GM19328 (cell line): Measurements from ENCODE around the gene LRRC75A.

Experiments used
- ATAC-seq: cut with Tn5 transposase; IDR thresholded peaks from one replicate; pipeline ENCODE4 v1.9.1; 2021; ENCODE audit warnings: mild to moderate bottlenecking, moderate library complexity; ENCODE audit not compliant: unreplicated experiment

LRRC75A gene

DNA sequence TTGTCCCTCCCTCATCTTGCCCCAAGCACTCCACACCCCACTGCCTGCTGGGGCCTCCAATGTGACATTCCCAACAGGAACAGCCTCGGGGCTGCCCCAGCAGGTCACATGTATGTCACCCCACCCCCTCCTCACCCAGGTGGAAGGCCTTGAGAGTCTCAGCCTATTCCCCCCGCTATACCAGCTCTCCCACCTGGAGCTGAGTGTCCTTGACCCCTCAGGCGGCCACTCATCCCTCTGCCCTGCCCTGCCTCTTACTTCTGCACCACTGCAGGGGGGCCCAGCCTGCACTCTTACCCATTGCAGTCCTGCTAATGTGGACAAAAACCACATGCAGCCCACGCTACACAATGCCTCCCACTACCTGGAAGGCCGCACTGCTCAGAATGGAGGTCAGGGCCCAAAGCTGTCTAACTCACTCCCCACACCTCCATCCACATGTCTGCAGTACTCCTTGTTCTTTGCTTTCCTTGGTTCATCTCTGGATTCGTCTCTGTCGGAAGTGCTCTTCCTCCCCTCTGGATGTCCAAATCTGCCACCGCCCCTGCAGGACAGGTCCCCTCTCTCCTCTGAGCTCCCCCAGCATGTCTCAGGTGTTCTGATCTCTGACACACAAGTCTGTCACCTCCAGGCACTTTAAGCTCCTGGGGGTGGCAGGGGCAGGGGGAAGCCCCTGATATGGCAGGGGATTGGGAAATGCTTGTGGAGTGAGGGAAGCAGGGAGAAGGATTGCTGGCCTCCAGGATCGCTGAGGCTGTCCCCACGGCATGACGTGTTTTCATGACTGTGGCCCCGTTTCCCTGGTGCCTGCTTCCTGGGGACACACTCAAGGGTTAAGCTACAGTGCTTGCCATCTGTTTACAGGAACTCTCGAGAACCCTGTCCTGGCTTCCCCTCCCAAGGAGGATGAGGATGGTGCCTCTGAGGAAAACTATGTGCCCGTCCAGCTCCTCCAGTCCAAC lies 55.8 kb downstream of the LRRC75A start:
- ATAC-seq, result no peak

DNA sequence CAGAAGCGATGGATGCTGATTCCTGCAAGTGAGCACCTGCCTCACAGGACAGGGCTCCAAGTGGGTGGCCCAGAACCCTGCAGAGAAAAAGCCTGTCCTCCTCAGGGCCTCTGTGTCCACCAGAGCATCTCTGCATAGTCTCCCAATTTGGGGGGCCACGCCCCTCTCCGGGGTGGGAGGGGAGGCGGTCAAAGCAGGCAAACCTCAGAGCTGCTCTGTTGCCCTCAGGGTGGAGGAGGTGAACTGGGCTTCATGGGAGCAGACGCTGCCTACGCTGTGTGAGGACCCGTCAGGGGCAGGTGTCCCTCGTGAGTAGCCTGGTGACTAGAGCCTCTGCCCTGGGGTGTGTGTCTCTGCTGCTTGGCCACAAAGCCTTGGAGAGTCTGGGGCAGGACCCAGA lies 57.3 kb downstream of the LRRC75A start:
- no peak for ATAC-seq

DNA sequence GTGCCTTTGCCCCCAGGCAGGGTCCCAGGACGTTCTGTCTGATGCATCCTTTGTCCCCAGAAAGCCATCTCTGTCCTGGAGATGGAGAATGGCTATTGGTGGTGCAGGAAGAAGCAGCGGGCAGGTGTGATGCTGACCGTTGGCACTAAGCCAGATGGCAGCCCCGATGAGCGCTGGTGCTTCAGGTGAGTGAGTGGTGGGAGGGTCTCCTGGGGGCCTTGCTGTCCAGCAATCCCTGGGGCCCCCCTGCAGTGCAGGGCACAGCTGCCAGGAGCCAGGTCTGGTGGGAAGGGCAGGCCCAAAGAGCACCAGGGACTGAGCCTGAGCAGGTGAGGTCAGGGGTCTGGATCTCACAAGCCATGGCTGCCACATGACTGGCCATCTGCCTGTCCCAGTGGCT lies 58.5 kb downstream of the LRRC75A start:
- ATAC-seq, result no peak

DNA sequence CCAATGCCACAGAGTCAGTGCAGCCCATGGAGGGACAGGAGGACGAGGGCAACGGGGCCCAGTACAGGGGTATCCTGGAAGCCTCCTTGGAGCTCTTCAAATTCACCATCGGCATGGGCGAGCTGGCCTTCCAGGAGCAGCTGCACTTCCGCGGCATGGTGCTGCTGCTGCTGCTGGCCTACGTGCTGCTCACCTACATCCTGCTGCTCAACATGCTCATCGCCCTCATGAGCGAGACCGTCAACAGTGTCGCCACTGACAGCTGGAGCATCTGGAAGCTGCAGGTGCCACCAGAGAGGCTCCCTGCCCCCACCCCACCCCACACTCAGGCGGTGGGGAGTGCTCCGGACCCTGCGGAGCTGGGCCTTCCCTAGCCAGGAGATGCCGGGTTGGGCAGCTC lies 60.0 kb downstream of the LRRC75A start:
- no peak for ATAC-seq

DNA sequence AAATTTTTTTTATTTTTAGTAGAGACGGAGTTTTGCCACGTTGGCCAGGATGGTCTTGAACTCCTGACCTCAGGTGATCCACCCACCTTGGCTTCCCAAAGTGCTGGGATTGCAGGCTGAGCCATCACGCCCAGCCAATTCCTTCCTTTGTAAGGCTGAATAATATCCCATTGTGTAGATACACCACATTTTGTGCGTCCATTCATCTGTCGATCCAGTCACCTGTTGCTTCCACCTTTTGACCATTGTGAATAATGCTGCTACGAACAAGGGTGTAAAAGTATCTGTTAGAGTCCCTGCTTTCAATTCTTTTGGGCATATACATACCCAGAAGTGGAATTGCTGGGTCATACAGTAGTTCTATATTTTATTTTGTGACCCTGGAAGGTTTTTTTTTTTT lies 61.3 kb downstream of the LRRC75A start:
- ATAC-seq, result no peak

DNA sequence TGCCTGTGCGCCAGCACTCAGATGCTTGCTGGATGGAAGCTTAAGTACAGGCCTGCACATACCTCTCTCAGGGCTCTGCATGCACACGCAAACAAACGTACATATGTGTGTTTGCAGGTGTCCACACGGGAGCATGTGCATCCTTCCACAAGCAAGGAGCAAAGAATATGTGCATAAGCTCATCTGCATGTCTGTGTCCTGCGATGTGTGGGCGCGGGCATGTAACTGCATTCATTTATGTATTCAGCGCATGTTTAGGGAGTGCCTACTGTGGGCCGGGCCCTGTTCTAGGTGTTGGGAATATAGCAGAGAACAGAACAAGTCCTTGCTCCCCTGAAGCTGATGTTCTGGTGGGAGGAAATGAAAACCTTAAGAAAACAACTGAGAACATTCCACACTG lies 62.9 kb downstream of the LRRC75A start:
- no peak for ATAC-seq

DNA sequence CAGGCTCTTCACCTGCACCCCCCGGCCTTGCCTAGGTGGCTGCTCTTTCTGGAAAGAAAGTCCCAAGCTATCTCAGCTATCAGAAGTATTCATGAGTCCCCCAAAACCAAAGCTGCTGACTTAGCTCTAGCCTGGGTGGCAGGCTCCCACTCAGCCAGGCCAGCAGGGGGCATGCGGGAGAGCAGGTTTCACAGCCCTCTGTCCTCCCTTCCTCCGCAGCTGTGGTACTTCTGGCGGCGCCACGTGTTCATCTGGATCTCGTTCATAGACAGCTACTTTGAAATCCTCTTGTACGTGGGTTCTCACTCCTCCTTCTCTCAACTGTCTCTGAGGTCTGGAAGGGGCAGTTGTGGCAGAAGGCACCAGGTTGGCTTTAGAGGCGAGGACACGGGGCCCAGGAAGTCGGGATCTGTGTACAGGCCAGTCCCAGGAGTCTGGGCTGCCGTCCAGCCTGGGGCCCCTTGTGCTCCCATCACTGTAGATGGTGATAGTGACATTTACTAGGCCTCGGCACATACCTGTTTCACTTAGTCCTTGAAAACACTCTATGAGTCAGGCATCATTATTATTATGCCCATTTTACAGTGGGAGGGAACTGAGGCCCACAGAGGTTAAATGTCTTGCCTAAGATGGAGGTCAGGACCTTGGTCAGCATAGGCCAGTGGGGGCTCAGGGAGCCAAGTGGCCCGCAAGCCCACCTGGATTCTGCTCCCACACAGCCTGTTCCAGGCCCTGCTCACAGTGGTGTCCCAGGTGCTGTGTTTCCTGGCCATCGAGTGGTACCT lies 63.7 kb downstream of the LRRC75A start:
- no peak for ATAC-seq

DNA sequence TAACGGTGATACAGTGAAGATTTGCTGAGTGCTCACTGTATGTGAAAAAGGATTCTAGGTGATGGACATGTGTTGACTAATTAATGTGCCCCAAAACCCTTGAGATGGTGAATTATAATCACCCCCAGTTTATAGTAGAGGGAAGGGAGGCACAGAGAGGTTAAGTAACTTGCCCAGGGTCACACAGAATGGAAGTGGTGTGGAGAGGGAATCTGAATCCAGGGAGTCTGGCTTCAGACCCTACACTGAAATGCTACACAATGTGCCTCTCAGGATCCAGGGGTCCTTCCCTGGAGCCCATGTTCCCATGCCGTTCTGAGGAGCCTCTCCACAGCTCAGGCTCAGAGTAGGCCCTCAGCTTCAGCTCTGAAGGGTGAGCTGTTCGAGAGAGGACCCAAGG lies 65.0 kb downstream of the LRRC75A start:
- no peak for ATAC-seq

DNA sequence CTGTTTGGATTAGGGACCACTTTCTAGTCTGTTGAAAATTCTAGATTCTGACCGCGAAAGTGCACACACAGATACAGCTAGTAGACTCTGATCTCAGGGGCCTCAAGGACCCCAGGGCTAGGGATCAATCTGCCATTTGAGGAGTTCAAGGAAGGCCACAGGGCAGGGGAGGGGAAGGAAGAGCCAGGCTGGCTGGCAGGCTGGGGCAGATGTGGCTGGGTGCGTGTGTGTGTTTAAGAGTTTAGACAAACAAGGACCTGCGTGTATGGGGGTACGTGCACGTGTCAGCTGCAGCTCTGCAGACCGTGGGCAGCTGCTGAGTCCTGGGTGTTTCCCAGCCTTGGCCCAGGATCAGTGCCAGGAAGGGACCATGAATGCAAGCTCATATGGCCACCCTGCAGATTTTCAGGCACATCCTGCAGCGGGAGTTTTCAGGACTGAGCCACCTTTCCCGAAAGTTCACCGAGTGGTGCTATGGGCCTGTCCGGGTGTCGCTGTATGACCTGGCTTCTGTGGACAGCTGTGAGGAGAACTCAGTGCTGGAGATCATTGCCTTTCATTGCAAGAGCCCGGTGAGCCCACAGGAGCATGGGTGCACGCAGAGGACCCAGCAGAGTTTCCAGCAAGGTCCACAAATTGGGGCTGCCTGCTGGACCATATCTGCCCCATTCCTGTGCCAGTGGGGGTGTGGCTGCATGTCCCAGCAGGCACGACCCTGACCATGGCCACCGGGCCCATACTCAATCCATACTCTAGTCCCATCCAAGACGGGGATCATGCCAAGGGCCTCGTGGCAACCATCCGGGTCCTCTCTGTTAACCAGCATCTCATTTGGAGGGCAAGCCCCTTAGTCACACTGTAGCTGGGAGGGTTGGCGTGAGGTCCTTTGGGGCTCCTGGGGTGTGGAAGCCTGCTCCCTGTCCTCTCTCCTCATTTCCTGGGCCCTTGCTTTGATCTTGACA lies 66.0 kb downstream of the LRRC75A start:
- no peak for ATAC-seq

DNA sequence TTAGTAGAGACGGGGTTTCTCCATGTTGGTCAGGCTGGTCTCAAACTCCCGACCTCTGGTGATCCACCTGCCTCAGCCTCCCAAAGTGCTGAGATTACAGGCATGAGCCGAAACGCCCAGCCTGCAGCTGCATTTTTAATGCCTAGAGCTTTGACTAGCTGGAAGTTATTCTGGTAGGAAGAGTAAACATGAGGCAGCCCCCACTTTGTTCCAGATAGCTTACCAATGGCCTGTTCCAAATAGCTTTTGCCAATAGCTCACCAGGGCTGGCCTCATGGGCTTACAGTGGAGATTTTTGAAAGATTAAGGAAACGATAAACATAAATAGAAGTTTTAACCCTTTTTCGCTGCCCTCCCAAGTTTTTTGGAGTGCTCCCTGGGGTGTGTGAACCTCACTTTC lies 66.8 kb downstream of the LRRC75A start:
- no peak for ATAC-seq

DNA sequence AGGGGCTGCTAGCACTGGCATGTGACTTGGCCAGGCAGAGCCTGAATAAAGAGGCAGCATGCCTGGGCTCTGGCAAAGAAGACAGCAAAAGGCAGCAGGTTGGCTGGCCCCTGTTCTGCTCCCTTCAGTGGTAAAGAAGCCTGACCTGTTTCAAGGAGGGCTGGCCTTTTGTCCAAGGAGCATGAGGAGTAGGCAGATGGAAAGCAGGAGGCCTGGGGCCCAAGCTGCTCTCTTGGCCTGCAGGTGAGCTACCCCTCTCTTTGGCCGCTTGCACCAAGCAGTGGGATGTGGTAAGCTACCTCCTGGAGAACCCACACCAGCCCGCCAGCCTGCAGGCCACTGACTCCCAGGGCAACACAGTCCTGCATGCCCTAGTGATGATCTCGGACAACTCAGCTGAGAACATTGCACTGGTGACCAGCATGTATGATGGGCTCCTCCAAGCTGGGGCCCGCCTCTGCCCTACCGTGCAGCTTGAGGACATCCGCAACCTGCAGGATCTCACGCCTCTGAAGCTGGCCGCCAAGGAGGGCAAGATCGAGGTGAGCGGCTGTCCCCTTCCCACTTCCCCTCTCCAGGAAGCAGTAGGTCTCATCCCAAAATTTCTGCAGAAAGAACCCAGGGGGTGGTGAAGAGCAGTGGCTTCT lies 68.6 kb downstream of the LRRC75A start:
- ATAC-seq, result no peak

DNA sequence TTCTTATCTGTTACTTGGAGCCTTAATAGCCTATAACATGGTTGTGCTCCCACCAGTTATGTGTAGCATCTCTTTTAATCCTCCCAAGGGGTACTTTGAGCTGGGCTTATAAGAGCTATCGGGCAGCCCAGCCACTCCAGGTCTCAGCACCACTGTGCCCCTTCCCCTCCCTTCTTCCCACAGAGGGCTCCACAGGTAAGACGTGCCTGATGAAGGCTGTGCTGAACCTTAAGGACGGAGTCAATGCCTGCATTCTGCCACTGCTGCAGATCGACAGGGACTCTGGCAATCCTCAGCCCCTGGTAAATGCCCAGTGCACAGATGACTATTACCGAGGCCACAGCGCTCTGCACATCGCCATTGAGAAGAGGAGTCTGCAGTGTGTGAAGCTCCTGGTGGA lies 69.6 kb downstream of the LRRC75A start:
- ATAC-seq, result no peak

DNA sequence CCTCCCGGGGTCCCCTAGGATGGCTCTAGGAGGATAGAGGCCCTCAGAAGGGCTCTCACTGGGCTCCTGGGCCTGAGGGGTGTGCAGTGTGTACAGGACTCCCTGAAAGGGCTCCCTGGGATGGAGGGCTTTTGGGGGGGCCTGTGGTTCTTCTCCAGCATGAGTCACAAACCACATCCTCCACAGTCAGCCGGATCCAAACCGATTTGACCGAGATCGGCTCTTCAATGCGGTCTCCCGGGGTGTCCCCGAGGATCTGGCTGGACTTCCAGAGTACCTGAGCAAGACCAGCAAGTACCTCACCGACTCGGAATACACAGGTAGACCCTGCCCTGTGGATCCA lies 72.1 kb downstream of the LRRC75A start:
- no peak for ATAC-seq

DNA sequence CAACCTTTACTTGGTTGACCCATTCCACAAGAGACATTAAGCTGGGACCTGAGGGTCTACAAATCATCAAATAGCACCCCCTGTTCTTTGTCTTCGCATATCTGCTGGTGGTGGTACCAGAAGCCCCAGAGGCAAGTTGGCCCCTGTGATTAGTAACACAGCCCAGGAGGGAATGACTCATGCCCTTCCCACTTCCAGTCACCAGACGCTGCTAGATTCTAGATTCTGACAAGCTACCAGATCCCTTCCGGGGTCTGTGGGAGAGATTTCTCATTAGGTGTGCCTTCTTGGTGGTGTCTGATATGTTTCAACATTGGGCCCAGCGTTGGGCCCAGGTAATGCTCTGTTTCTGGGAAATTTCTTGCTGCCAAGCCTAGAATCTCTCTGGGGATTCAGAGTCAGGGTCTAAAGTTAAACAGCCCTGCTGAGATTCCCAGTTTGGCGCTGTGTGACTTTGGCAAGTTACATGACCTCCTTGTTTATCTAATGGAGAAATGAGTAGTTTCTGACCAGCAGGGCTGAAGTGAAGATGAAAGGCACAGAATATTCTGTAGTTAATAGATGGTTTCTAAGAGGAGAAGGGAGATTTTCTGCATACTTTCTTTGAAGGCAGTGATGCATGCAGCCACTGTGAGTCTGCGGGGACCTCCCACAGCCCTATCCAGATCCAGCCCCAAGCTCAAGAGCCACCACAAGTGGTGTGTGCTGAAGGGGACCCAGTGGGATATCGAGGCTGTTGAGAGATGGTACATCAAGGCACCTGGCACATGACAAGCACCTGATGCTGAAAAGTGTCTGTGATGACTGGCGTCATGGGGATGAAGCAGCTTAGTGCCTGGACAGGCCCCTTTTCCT lies 72.7 kb downstream of the LRRC75A start:
- ATAC-seq, result no peak

DNA sequence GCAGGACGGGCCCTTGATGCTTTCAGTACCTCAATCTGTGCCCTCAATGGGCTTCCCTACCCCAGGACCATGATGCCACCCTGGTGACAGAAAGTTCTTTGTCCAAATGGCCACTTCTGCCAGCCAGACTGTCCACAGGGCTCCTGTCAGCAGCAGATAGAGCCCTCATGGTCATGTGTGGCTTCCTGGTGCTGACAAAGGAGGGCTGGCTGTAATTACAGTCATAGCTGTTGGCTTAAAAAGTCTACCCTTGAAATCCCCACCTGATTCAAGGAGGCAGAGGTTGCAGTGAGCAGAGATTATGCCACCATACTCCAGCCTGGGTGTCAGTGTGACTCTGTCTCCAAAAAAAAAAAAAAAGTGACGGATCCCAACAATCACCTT lies 73.3 kb downstream of the LRRC75A start:
- no peak for ATAC-seq

DNA sequence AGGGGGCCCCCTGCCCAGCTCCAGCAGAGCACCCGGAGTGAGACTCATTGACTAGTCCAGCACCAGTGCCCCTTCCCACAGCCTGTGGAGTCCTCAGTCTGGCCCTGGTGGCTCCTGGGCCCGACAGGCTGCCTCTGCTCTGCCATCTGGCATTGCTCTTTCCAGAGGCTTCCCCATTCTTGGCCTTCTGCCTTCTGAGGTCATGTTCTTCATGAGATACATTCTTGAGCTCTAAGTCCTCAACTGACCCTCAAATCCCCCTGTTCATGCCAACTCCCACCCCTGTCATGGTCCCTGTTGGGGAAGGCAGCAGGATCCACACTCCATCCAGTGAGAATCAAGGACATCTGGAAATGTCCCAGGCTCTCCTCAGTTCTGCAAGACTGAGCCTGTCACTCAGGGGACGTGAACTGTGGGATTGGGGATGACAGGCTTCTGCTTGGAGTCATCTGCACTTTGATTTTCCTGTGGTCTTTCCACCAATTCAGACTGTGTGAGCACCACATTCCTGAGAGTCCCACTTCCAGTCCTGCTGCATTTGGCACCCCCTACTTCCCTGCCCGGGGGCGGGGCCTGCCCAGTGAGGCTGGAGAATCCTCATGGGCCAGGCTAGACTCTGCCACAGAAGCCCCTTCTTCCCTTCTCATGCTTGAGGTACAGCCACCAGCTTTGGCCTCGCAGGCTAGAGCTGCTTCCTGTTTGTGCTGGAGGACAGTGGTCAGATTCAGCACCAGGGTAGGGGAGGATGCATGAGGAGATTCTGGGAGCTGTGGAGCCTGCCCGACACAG lies 73.9 kb downstream of the LRRC75A start:
- ATAC-seq, result no peak

DNA sequence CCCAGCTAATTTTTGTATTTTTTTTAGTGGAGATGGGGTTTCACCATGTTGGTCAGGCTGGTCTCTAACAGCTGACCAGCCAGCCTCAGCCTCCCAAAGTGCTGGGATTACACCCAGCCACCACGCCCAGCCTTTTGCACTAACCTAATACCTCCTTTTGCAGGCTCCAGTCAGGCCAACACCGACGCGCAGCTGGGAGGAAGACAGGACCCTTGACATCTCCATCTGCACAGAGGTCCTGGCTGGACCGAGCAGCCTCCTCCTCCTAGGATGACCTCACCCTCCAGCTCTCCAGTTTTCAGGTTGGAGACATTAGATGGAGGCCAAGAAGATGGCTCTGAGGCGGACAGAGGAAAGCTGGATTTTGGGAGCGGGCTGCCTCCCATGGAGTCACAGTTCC lies 74.6 kb downstream of the LRRC75A start:
- ATAC-seq, result no peak

DNA sequence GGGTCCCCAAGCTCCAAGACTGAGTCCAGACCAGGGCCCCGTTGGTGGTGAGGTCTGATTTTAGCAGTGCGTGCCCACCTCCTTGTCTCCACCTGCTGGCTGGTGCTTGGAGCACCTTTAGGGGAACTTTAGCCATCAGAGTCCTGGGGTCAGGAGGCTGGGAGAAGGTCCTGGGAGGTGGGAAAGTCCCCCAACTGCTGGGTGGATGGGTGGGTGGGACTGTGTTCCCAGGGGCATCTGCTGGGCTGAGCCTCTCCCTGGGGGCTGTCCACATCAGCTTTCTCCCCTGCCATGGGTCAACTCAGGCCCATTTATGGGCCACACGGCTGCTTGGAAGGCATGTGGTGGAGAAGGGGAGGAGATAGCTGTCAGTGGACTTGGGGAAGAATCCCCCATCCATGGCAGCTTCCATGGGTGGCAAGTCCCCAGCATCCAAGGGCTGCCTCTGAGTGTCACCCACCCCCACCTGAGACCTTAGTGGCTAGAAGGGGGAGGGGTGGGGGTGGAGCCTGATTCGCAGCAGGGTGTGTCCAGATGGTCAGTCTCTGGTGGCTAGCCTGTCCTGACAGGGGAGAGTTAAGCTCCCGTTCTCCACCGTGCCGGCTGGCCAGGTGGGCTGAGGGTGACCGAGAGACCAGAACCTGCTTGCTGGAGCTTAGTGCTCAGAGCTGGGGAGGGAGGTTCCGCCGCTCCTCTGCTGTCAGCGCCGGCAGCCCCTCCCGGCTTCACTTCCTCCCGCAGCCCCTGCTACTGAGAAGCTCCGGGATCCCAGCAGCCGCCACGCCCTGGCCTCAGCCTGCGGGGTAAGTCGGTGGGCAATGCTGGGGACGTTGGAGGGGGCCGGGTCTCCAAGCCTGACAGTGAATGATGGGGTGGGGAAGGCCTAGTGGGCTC lies 76.7 kb downstream of the LRRC75A start, which contains the start of gene TRPV2:
Gene TRPV2, plus strand, starts transcription at position 541 of the 894 bp plus-strand sequence. CDS start 2,098 bp downstream, outside the sequence.
- no peak for ATAC-seq
